Stimulated activated CD4-positive, alpha-beta T cell treated with anti-CD3 and anti-CD28 coated beads, Interleukin-12 subunit alpha, Interleukin-12 subunit beta, amount 100 ng/mL, for 48 hours (primary cell): ENCODE measurements around the gene CCT2.
"Not testable (repeated sequence)": the region's sequence is repeated elsewhere in the genome, so short reads cannot be mapped to it uniquely, and the experiment has no call there.

ENCODE experiments used
- DNase-seq, 3 donors: peaks; one replicate each; pipeline ENCODE4 v3.0.0-alpha.2; 2020; ENCODE audit warnings: low read depth in 2 of 3, low spot score in 1 of 3

Gene CCT2

GRCh38 chr12:69583203-69583602 is 2.1 kb upstream of the CCT2 start:
- no peak for DNase-seq

- no peak for DNase-seq
These were observed 3.3 kb downstream of the CCT2 start for GRCh38 chr12:69588527-69588926.

- DNase-seq = no peak
These were observed 3.8 kb downstream of the CCT2 start for GRCh38 chr12:69589082-69589481.

- no peak for DNase-seq
These were observed 10.4 kb downstream of the CCT2 start for GRCh38 chr12:69595689-69596088.

GRCh38 chr12:69598174-69598753 is 13.0 kb downstream of the CCT2 start:
- no peak for DNase-seq

GRCh38 chr12:69600804-69601203 is 15.5 kb downstream of the CCT2 start:
- no peak for DNase-seq

- no peak for DNase-seq
These were observed 16.9 kb downstream of the CCT2 start for GRCh38 chr12:69601962-69602685.

GRCh38 chr12:69602954-69603353 is 17.7 kb downstream of the CCT2 start:
- no peak for DNase-seq

- not testable (repeated sequence) for DNase-seq
These were observed 18.3 kb downstream of the CCT2 start for GRCh38 chr12:69603556-69603955.

- DNase-seq = not testable (repeated sequence)
These were observed 19.0 kb downstream of the CCT2 start for GRCh38 chr12:69604275-69604674.

GRCh38 chr12:69608114-69608513 is 22.9 kb downstream of the CCT2 start:
- DNase-seq = no peak

- DNase-seq = no peak
These were observed 24.9 kb downstream of the CCT2 start for GRCh38 chr12:69610126-69610525.

GRCh38 chr12:69610729-69611128 is 25.5 kb downstream of the CCT2 start, which contains the start of gene LRRC10:
TSS of gene LRRC10 (minus strand) at chr12:69610907. CDS start at chr12:69610838, 69 bp downstream.
- DNase-seq = no peak

GRCh38 chr12:69613351-69613750 is 28.1 kb downstream of the CCT2 start:
- no peak for DNase-seq

- DNase-seq = no peak
These were observed 30.8 kb downstream of the CCT2 start for GRCh38 chr12:69616025-69616424.

- DNase-seq = no peak
These were observed 33.8 kb downstream of the CCT2 start for GRCh38 chr12:69619050-69619449.

- DNase-seq = no peak
These were observed 34.8 kb downstream of the CCT2 start for GRCh38 chr12:69620077-69620476.

GRCh38 chr12:69620921-69621320 is 35.7 kb downstream of the CCT2 start:
- no peak for DNase-seq

GRCh38 chr12:69621551-69621950 is 36.3 kb downstream of the CCT2 start:
- DNase-seq = no peak

GRCh38 chr12:69623970-69624369 is 38.7 kb downstream of the CCT2 start:
- DNase-seq = no peak

- no peak for DNase-seq
These were observed 42.2 kb downstream of the CCT2 start for GRCh38 chr12:69627501-69627900.

- no peak for DNase-seq
These were observed 44.9 kb downstream of the CCT2 start for GRCh38 chr12:69630191-69630590.

GRCh38 chr12:69633061-69633460 is 47.8 kb downstream of the CCT2 start:
- no peak for DNase-seq
